ENCODE measurements around the gene SIMC1. TPM values are rescaled to one million over a fixed set of nuclear protein-coding genes. Genes with fewer than 3 reads are reported as not detected.

SIMC1 gene
- total RNA-seq, 2 experiments from 2014 or later: 26.1 to 29.2 TPM

DNA sequence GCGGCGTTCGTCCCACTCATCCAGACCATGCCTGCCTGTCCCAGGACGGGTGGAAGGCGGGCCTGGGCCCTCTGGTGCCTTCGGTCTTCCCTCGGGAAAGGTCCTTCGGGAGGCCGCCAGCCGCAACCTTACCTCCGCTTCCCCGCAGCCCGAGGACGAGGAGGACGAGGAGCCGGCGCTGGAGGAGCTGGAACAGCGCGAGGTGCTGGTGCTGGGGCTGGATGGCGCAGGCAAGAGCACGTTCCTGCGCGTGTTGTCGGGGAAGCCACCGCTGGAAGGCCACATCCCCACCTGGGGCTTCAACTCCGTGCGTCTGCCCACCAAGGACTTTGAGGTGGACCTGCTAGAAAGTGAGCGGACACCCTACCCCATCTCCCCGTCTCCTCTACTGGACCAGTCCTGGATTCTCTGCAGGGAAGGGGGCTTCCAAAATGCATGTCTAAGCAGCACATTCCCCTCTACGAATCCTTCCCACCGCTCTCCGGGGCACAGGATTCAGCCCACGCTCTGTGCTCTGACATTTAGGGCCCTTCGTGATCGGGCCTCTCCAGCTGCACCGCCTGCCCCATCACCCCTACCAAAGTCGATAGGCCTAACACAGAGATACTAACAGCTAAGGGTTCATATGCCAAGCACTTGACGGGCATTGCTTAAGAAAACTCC, 128.1 kb downstream of the SIMC1 start:
- Mint-ChIP-seq H3K36me3 (ENCODE audit: low read depth) (peaks cover 8% of the 10 kb centered on the region), H3K27ac (peak overlapping the region; percentile 12), H3K9me3 (no peaks in the 10 kb centered on the region), H3K4me1 (peaks cover 32% of the 10 kb centered on the region), H3K27me3 (peaks cover 2% of the 10 kb centered on the region), H3K4me3 (peak overlapping the region; percentile 58)
- DNase-seq: no peak
- CTCF ChIA-PET: no interaction called here
- POLR2A ChIA-PET: no interaction called here

DNA sequence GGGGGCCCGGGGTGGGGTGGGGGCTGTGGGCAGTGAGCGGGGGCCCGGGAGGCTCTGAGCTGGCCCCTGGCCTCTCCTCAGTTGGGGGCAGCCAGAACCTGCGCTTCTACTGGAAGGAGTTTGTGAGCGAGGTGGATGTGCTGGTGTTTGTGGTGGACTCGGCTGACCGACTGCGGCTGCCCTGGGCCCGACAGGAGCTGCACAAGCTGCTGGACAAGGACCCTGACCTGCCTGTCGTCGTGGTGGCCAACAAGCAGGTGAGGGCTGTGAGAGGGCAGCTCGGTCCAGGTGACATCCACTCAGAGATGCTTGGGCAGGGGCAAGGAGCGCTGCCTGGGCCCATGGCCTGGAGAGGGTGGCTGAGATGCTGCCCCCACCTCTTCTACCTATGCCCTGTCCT, 130.5 kb downstream of the SIMC1 start:
- no peak overlapping the region for H3K4me3 Mint-ChIP-seq
- CTCF ChIA-PET: no interaction called here

DNA sequence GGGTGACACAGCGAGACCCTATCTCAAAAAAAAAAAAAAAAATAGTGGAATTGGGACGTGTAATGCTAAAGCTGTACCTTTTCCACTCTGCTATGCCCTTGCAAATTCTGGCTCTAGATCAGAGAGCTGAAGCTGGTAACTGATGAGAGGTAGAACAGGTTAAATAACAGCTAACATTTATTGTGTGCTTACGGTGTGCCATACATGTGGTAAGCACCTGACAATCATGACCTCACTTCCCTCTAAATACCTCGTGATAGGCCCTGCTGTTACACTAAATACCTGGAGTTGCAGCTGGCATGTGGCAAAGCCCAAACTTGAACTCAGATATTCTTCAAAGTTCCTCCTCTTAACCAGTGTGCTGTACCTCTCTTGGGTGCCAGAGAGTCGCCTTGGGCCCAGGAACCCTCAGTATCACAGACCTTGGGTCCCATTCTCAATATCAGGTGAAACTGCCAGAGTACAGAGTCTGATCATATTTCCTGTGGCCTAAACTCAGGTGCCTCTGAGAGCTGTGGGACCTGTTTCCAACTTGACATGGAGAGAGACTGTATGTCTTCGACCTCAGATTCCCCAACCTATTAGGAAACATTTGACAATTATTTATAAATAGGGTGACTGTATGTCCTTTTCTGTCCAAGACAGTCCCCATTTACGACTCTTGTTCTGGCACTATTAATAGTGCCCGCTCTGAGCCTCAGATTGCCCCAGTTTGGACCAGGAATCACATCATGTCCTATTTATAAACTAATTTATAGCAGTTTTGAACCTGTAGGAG, 131.9 kb downstream of the SIMC1 start:
- CTCF ChIA-PET: interaction anchor here (0.7 kb wide), 1 partner anchor 76 kb away, joined by 3 read pairs; no protein-coding TSS in a partner anchor
- H3K4me3 Mint-ChIP-seq: no peak overlapping the region
- no peaks in the 10 kb centered on the region for H3K9me3 Mint-ChIP-seq
- peaks cover 14% of the 10 kb centered on the region for H3K4me1 Mint-ChIP-seq
- H3K27me3 Mint-ChIP-seq: peaks cover 2% of the 10 kb centered on the region
- no peak overlapping the region for H3K27ac Mint-ChIP-seq
- POLR2A ChIA-PET: interaction anchor here (1.0 to 1.5 kb wide), 3 partner anchors 8 to 18 kb away, joined by 3 to 6 read pairs (median 4); no protein-coding TSS in a partner anchor
- DNase-seq: no peak
- H3K36me3 Mint-ChIP-seq (ENCODE audit: low read depth): peaks cover 8% of the 10 kb centered on the region

More for the DNA sequence above, 130.5 kb downstream of the SIMC1 start:
- no peak for DNase-seq
- Mint-ChIP-seq H3K9me3 (no peaks in the 10 kb centered on the region), H3K36me3 (ENCODE audit: low read depth) (peaks cover 8% of the 10 kb centered on the region), H3K4me1 (peaks cover 18% of the 10 kb centered on the region), H3K27me3 (peaks cover 2% of the 10 kb centered on the region), H3K27ac (no peak overlapping the region)
- POLR2A ChIA-PET: interaction anchor here (1.1 to 1.2 kb wide), 2 partner anchors 17 to 175 kb away, joined by 3 read pairs; no protein-coding TSS in a partner anchor

DNA sequence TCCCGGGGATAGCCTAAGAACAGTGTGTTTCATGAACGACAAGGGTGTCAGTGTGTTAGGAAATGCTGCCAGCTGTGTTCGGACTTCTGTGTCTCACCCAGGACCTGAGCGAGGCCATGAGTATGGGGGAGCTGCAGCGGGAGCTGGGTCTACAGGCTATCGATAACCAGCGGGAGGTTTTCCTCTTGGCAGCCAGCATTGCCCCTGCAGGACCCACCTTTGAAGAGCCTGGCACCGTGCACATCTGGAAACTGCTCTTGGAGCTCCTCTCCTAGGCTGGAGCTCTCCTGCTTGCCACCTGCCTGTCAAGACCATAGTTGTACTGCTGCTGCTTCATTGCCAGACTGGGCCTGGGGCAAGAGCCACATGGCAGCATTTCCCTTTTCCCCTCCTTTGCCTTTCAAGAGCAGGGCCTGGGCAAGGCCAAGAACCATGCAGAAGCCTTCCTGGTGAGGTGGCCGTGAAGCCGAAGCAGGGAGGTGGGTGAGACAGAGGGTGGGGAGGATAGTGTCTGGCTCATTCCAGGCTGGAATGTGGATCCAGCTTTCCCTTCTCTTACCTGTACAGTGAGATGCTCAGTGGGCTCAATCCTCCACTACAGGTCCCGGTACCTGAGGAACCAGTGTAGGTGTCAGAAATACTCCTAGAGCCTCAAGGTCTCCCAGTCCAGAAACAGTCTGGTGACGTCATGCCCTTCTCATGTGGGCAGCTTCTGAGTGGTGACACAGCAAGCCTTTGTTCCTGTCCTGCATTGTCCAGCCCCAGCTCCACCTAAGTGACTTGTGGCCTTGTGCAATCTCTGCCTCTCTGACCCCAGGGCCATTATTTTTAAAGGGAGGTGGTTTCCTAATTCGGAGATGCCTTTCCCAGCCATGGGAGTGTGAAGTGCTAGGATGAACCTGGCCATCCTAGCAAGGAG, 133.7 kb downstream of the SIMC1 start:
- Mint-ChIP-seq H3K27ac (no peak overlapping the region), H3K36me3 (ENCODE audit: low read depth) (peaks cover 8% of the 10 kb centered on the region), H3K27me3 (peaks cover 2% of the 10 kb centered on the region), H3K4me1 (peaks cover 9% of the 10 kb centered on the region), H3K9me3 (no peaks in the 10 kb centered on the region), H3K4me3 (no peak overlapping the region)
- DNase-seq: no peak
- ChIA-PET POLR2A (no interaction called here), CTCF (no interaction called here)

DNA sequence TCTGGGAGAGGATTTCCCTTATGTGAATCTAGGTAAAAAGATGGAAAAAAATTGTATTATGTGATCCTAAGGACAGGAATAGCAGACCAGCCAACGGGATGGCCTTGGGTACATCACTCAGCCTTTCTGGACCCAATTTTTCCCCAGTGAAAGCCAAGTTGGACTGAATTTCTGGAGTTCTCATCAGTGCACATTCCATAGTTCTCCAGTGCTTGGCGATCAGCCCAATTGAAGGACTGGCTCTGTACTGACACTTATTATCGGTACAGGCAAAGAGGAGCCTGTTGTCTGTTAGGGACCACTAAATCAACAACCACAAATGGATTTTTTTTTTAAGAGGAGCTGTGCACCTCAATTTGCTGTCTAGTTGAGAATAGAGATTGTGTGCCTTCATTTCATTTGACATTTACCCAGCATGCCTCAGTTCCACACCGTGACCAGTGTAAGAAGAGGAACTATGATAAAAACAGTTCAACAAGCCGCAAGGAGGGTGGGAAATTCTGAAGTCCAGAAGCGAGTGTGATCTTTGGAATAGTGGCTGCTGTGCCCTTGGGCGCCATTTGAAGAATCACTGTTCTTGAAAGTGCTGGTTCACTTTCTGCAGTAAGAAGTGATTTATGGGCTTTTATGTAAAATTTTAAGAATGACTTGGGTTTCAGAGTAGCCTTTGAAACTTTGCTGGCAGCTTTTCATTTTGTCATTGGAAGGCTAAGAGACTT, 135.0 kb downstream of the SIMC1 start:
- ChIA-PET POLR2A (no interaction called here), CTCF (no interaction called here)
- no peak overlapping the region for H3K4me3 Mint-ChIP-seq
- H3K9me3 Mint-ChIP-seq: no peaks in the 10 kb centered on the region
- no peaks in the 10 kb centered on the region for H3K4me1 Mint-ChIP-seq
- no peaks in the 10 kb centered on the region for H3K36me3 Mint-ChIP-seq (ENCODE audit: low read depth)
- DNase-seq: no peak
- no peaks in the 10 kb centered on the region for H3K27me3 Mint-ChIP-seq
- H3K27ac Mint-ChIP-seq: no peak overlapping the region

DNA sequence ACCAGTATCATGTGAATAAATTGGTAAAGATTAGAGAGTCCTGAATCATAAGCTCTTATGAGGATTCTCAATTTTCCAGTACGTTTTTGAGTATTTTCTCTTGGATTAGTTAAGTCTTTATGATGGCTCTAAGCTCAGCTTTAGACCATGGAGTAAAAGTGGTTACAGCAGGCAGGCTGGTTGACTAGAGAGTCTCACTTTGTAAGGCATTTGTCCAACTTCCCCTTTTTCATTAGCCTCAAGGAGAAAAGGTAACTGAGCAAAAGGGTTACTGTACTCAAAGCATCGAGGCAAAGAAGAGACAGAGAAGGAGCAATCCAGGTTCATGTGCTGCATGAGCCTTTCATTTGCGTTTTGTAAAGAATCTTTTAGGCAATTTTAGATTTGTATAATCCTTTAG, 141.7 kb downstream of the SIMC1 start:
- DNase-seq: no peak
- Mint-ChIP-seq H3K4me3 (no peak overlapping the region), H3K27me3 (no peaks in the 10 kb centered on the region), H3K36me3 (ENCODE audit: low read depth) (peaks cover 39% of the 10 kb centered on the region), H3K4me1 (no peaks in the 10 kb centered on the region), H3K9me3 (no peaks in the 10 kb centered on the region), H3K27ac (no peak overlapping the region)
- CTCF ChIA-PET: interaction anchor here (1.2 kb wide), 1 partner anchor 18 kb away, joined by 3 read pairs; the partner anchor contains the start of gene KIAA1191
- POLR2A ChIA-PET: interaction anchor here (1.2 kb wide), 1 partner anchor 10 kb away, joined by 6 read pairs; no protein-coding TSS in a partner anchor

DNA sequence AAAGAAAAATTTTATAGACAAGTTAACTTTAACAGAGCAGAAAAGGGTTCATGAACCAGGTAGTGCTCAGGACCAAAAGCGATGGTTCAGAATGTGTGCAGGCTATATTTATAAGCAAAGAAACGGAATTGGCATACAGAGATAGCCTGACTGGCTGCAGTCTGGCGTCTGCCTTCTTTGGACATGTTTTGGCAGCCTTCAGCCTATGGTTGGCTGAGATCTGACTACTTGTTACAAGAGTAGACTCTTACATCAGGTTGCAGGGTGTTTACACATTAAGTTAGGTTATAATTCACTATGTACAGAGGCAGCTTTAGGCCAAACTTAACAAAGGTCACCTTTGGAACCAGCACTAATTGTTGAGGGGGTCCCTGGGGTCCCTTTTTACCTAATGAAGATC, 143.2 kb downstream of the SIMC1 start:
- no peaks in the 10 kb centered on the region for H3K9me3 Mint-ChIP-seq
- DNase-seq: no peak
- peaks cover 51% of the 10 kb centered on the region for H3K36me3 Mint-ChIP-seq (ENCODE audit: low read depth)
- peaks cover 9% of the 10 kb centered on the region for H3K4me1 Mint-ChIP-seq
- no peaks in the 10 kb centered on the region for H3K27me3 Mint-ChIP-seq
- no peak overlapping the region for H3K27ac Mint-ChIP-seq
- ChIA-PET CTCF (interaction anchor here (1.0 kb wide), 1 partner anchor 21 kb away, joined by 3 read pairs; no protein-coding TSS in a partner anchor), POLR2A (no interaction called here)
- no peak overlapping the region for H3K4me3 Mint-ChIP-seq

DNA sequence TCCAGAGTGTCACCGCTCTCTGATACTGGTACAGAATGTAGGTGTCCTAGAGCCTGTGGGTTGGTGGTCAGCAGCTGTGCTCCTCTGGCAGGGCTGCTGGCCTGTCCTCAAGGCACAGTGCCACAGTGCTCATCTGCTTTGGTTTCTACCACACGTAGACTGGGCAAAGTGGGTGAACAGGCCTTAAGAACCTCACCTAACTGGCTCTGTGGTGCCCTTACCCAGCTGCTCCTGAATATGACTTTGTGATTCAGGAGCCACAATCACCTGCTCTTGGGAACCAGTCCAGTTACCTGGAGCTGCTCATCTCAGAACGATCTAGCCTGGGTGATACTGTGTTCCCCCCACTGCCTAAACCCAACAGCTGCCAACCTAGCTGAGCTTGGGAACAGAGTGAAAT, 143.8 kb downstream of the SIMC1 start:
- DNase-seq: no peak
- no peak overlapping the region for H3K4me3 Mint-ChIP-seq
- H3K4me1 Mint-ChIP-seq: peaks cover 14% of the 10 kb centered on the region
- H3K36me3 Mint-ChIP-seq (ENCODE audit: low read depth): peaks cover 56% of the 10 kb centered on the region
- H3K27ac Mint-ChIP-seq: no peak overlapping the region
- ChIA-PET CTCF (no interaction called here), POLR2A (no interaction called here)
- H3K27me3 Mint-ChIP-seq: no peaks in the 10 kb centered on the region
- no peaks in the 10 kb centered on the region for H3K9me3 Mint-ChIP-seq

DNA sequence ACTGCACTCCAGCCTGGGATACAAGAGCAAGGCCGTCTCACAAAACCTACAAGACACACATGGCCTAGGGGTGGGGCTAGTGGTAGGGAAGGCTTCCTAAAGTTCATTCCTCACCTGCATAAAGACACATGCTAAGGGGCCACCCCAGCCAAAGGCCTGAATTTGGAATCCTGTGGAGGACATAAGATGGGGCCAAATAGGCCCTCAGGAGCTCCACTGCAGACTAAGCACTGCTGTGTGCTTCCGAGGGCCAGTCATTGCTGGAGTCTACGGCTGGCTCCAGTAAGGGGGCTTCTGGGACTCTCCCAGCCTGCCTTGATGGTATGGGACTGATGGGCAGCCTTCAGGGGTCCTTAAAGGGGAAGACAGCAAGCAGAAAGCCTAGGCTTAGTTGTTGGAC, 144.5 kb downstream of the SIMC1 start:
- Mint-ChIP-seq H3K4me3 (no peak overlapping the region), H3K27me3 (no peaks in the 10 kb centered on the region), H3K36me3 (ENCODE audit: low read depth) (peaks cover 59% of the 10 kb centered on the region), H3K27ac (no peak overlapping the region), H3K9me3 (no peaks in the 10 kb centered on the region), H3K4me1 (peaks cover 21% of the 10 kb centered on the region)
- CTCF ChIA-PET: no interaction called here
- DNase-seq: no peak
- POLR2A ChIA-PET: no interaction called here

DNA sequence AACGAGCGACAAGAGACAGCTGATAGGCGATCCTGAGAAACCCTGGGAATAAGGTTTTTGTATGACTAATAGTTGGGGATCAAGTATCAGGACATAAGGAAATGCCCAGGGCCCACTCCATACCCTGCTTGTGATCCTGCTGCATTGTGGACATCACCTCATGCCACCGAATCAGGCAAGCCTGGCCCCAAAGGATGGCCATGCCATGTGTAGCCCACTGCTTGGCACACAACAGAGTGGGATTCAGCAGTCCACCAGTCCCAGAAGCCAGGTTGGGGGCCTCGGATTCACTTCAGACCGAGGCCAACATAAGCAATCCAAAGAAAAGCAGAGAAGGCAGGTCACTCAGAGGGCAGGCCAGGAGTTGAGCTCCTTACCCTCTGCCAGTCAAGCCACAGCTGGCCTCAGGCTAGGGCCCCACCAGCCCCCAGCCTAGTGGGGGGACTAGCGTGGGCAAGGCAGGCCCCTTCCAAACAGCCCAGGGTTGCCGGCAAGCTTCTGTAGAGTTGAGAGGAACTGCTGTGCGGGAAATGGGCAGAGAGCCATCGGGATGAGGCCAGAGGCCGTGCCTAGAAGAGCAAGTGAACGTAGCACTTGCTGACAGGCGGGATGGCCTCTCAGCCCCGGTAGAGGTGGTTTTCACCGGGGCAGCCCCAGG, 145.2 kb downstream of the SIMC1 start:
- no peak overlapping the region for H3K4me3 Mint-ChIP-seq
- DNase-seq: no peak
- ChIA-PET POLR2A (interaction anchor here (6.9 kb wide), 1 partner anchor 22 kb away, joined by 62 read pairs; the partner anchor contains the start of gene KIAA1191), CTCF (no interaction called here)
- no peak overlapping the region for H3K27ac Mint-ChIP-seq
- no peaks in the 10 kb centered on the region for H3K9me3 Mint-ChIP-seq
- no peaks in the 10 kb centered on the region for H3K27me3 Mint-ChIP-seq
- peaks cover 24% of the 10 kb centered on the region for H3K4me1 Mint-ChIP-seq
- peaks cover 62% of the 10 kb centered on the region for H3K36me3 Mint-ChIP-seq (ENCODE audit: low read depth)

DNA sequence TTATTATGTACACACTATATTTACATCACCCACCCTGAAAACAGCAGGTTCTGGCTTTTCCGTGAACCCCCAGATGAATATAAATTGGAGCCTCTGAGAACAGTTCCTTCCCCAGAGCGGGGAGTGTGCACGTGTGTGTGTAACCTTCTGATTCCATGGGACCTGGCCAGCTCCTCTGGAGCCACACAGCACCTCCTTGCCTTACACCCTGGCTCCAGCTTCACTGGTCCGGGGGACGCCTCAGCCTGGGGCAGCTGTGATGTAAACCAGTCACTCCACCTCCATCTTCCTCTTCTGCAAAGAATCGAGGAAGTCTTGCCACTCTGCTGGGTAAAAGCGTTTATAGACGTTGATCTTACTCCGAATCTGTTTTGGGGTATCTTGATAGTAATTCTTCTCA, 145.7 kb downstream of the SIMC1 start:
- CTCF ChIA-PET: no interaction called here
- DNase-seq: no peak

DNA sequence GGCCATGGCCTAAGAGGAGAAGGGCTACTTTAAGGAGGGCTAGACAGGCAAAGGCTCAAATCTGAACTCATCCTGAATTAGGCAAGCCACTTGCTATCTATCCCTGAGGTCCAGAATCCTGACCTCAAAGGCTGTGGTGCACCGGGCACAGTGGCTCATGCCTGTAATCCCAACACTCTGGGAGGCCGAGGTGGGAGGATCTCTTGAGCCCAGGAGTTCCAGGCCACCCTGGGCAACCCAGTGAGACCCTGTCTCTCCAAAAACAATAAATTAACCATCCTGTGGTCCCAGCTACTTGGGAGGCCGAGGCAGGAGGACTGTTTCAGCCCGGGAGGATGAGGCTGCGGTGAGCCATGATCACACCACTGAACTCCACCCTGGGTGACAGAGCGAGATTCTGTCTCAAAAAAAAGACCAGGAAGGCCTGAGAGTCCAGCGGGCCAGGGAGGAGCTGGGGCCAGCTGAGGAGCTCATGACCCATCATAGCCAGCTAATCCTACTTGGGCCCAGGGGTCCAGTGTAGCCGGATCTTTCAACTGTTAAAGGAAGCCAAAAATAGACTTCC, 146.2 kb downstream of the SIMC1 start:
- Mint-ChIP-seq H3K4me3 (no peak overlapping the region), H3K27ac (no peak overlapping the region), H3K36me3 (ENCODE audit: low read depth) (peaks cover 62% of the 10 kb centered on the region), H3K9me3 (no peaks in the 10 kb centered on the region), H3K4me1 (peaks cover 24% of the 10 kb centered on the region), H3K27me3 (no peaks in the 10 kb centered on the region)
- DNase-seq: no peak
- ChIA-PET CTCF (no interaction called here), POLR2A (interaction anchor here (1.3 to 6.9 kb wide), 2 partner anchors 16 to 23 kb away, joined by 3 to 62 read pairs; partner anchors contain the start of gene KIAA1191)

More for the DNA sequence above, 145.7 kb downstream of the SIMC1 start:
- Mint-ChIP-seq H3K4me1 (peaks cover 24% of the 10 kb centered on the region), H3K27me3 (no peaks in the 10 kb centered on the region), H3K4me3 (no peak overlapping the region), H3K9me3 (no peaks in the 10 kb centered on the region), H3K27ac (no peak overlapping the region), H3K36me3 (ENCODE audit: low read depth) (peaks cover 62% of the 10 kb centered on the region)
- POLR2A ChIA-PET: interaction anchor here (6.9 kb wide), 1 partner anchor 23 kb away, joined by 62 read pairs; the partner anchor contains the start of gene KIAA1191

All from activated CD4-positive, alpha-beta memory T cell treated with anti-CD3 and anti-CD28 coated beads, Interleukin-2, amount 10 ng/mL, durations not matched to agents 7 days and 5 days (primary cell).